Sigmoid colon (tissue), 4 donors: ENCODE data around the gene OIT3.

Experiments
- CTCF ChIP-seq, 4 experiments: fragments of 450-650 bp in 3 of 4; fragments of 200-600 bp in 1 of 4; IDR thresholded peaks; one replicate each; pipeline ENCODE4 v1.5.1; 2016 to 2019; ENCODE audit warnings: antibody characterized with exemption in 4 of 4, mild to moderate bottlenecking in 3 of 4, moderate library complexity in 2 of 4
- EP300 ChIP-seq, 4 donors: sonication (generic); formaldehyde crosslinking; IDR thresholded peaks; one replicate each; pipeline ENCODE4 v1.6.1; 2017; ENCODE audit warnings: antibody characterized with exemption in 4 of 4
- POLR2AphosphoS5 ChIP-seq, 4 donors: sonication (generic); formaldehyde crosslinking; IDR thresholded peaks; one replicate each; pipeline ENCODE4 v1.6.1; 2017; ENCODE audit warnings: antibody characterized with exemption in 4 of 4

- TF ChIP-seq POLR2AphosphoS5 (IDR thresholded peaks at IDR 0.05) (no peak), CTCF (IDR thresholded peaks at IDR 0.05) (no peak), EP300 (IDR thresholded peaks at IDR 0.05) (no peak)
Observed at GRCh38 chr10:72924351-72924750, 30.8 kb downstream of the OIT3 start.
